C4-2B (cell line): ENCODE measurements around the gene FBXW4.

Experiments
- H3K27ac ChIP-seq: fragments of 450-650 bp; 2 replicates; pipeline ENCODE4 v1.5.1; 2017
- CTCF ChIP-seq: fragments of 450-650 bp; conservative IDR thresholded peaks from 2 replicates; pipeline ENCODE4 v1.5.1; 2017; ENCODE audit warnings: mild to moderate bottlenecking
- ZFX ChIP-seq: fragments of 450-650 bp; IDR thresholded peaks from 2 replicates; pipeline ENCODE4 v1.6.1; 2017

FBXW4 gene

GRCh38 chr10:101672536-101672935, 22.4 kb downstream of the FBXW4 start:
- TF ChIP-seq CTCF (no peak), ZFX (no peak)
- no peak overlapping the region for H3K27ac ChIP-seq

- TF ChIP-seq CTCF, result no peak
- no peak overlapping the region for H3K27ac ChIP-seq
These were observed 23.5 kb downstream of the FBXW4 start for GRCh38 chr10:101671453-101671852.

DNA sequence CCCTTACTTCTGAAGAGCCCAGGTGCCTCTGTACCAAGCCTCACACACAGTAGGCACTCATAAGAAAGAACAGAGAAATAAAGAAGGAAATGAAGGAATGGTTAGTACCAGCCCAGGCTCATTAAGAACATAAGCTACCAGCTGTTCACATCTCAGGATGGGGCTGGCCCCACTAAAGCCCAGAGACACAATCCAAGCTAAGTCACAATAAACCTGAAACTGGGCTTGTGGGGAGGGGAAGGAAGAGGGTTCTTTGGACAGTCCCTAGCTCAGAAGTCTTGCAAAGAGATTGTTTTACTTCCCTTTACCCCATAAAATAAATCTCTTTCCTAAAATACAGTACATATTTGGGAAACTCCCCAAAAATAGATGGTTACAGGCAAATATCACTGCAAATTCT, 24.3 kb downstream of the FBXW4 start:
- no peak for TF ChIP-seq ZFX
- TF ChIP-seq CTCF, result no peak
- H3K27ac ChIP-seq, result no peak overlapping the region

- no peak for TF ChIP-seq CTCF
- no peak for TF ChIP-seq ZFX
- H3K27ac ChIP-seq, result no peak overlapping the region
These were observed 25.8 kb downstream of the FBXW4 start for GRCh38 chr10:101669181-101669580.

- TF ChIP-seq ZFX (no peak), CTCF (no peak)
- H3K27ac ChIP-seq, result no peak overlapping the region
These were observed 26.4 kb downstream of the FBXW4 start for GRCh38 chr10:101668566-101668965.

DNA sequence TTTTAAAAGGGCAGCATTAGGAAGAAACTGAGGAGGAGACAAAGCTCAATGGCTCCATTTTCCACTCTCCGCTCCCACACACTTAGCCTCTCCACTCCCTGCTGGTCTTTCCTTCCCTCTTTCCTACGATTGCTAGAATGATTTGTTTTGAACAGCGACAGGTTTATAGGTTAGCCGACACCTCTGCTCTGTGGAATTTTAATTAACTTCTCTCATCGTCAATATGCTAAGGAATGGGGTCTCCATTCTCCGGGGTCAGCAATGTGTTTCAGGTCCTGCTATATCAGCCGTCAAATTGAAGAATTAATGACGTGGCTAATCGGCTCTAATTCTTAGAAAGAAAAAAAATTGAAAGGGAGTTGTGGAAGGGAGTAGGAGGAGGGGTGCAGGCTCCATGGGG, 28.9 kb downstream of the FBXW4 start:
- TF ChIP-seq ZFX, result no peak
- TF ChIP-seq CTCF, result no peak
- no peak overlapping the region for H3K27ac ChIP-seq

- TF ChIP-seq ZFX, result no peak
- no peak for TF ChIP-seq CTCF
- no peak overlapping the region for H3K27ac ChIP-seq
These were observed 31.9 kb downstream of the FBXW4 start for GRCh38 chr10:101663097-101663496.
